Heart left ventricle (tissue), 16 donors: ENCODE measurements around the gene KNSTRN. TPM values are rescaled to one million over a fixed set of nuclear protein-coding genes. Genes with fewer than 3 reads are reported as not detected.
A peak's percentile ranks its signal among the peaks of the same experiment; 100 is the strongest.

Experiments
- ATAC-seq, 4 donors: fragments of 200-7000 bp; cut with Tn5 transposase; one replicate each; pipeline ENCODE4 v1.9.1; 2020 to 2022; ENCODE audit warnings: moderate library complexity in 4 of 4, mild to moderate bottlenecking in 3 of 4, moderate number of reproducible peaks in 1 of 4
- DNase-seq, 5 donors: peaks; one replicate each; pipeline ENCODE4 v3.0.0-alpha.2; 2020
- H3K27ac ChIP-seq, 12 donors: fragments of 200-600 bp; sonication (generic) in 4 of 12; one replicate each; pipeline versions ENCODE4 v1.5.0 to v1.8.0; 2016 to 2022; ENCODE audit warnings: mild to moderate bottlenecking in 2 of 12
- H3K27me3 ChIP-seq, 9 donors: fragments of 200-600 bp; sonication (generic) in 2 of 9; one replicate each; pipeline versions ENCODE4 v1.5.1 to v1.8.0; 2016 to 2022; ENCODE audit warnings: mild to moderate bottlenecking in 3 of 9
- H3K36me3 ChIP-seq, 9 donors: fragments of 200-600 bp; sonication (generic) in 2 of 9; one replicate each; pipeline versions ENCODE4 v1.5.0 to v1.8.0; 2018 to 2022; ENCODE audit warnings: mild to moderate bottlenecking in 2 of 9
- H3K4me1 ChIP-seq, 12 donors: fragments of 200-600 bp; sonication (generic) in 4 of 12; one replicate each; pipeline versions ENCODE4 v1.5.0 to v1.8.0; 2016 to 2022; ENCODE audit warnings: mild to moderate bottlenecking in 3 of 12
- H3K4me3 ChIP-seq, 12 donors: fragments of 200-600 bp; sonication (generic) in 4 of 12; one replicate each; pipeline versions ENCODE4 v1.5.0 to v1.8.0; 2017 to 2022; ENCODE audit warnings: mild to moderate bottlenecking in 9 of 12, moderate library complexity in 4 of 12
- H3K9me3 ChIP-seq, 12 donors: fragments of 200-600 bp; sonication (generic) in 4 of 12; one replicate each; pipeline versions ENCODE4 v1.5.0 to v1.8.0; 2016 to 2022; ENCODE audit warnings: mild to moderate bottlenecking in 1 of 12
- POLR2A ChIP-seq, 2 donors: fragments of 450-650 bp; IDR thresholded peaks; one replicate each; pipeline ENCODE4 v1.6.1; 2017; ENCODE audit warnings: antibody characterized with exemption in 2 of 2, mild to moderate bottlenecking in 2 of 2, moderate library complexity in 2 of 2
- WGBS, 4 donors: extraction: QIAGEN DNeasy Blood & Tissue Kit in 2 of 4; methylation state at CpG; one replicate each; pipeline versions ENCODE4 v1.1.5 to v1.1.7; 2013 to 2018; 5-methylcytosine and 5-hydroxymethylcytosine counted together
- intact Hi-C, 10 donors: fragments of 100-400 bp; cut with DNase I; formaldehyde crosslinking; loops; one replicate each; pipeline versions ENCODE4 v1.11.1 to v1.14.2; 2022
- polyA plus RNA-seq, 2 donors: library from polyadenylated mRNA; stranded (reverse); fragments of 200-250 nt; gene quantifications; one replicate each; pipeline ENCODE4 v1.2.3, GENCODE V29; 2013
- total RNA-seq, 9 donors: library from RNA; depleted of rRNA in 2 of 9; stranded (reverse); fragments of >200 nt in 2 of 9; fragmentation: NEBNext Ultra II Directional in 3 of 9; extraction: Animal tissue kit (Norgen Biotek cat#: 25700) in 3 of 9; gene quantifications; one replicate each; pipeline versions ENCODE4 v1.1.0 to v1.2.4, GENCODE V29; 2016 to 2023
- TF ChIP-seq, protein P1 (sequence below), 12 donors: fragments of 200-600 bp; sonication (generic) in 4 of 12; IDR thresholded peaks; one replicate each; pipeline versions ENCODE4 v1.5.0 to v1.8.0; 2018 to 2022; ENCODE audit warnings: antibody characterized with exemption in 12 of 12, mild to moderate bottlenecking in 5 of 12
- donor health status: ischemic (EF 13 %, LVEDD 7.1; RV severe dilation, severe dysfunction).
- donor health status: healthy with polysubstance abuse.
- donor health status: DM: no; HTN: yes; CAD: no.
- donor health status: DM: no; HTN: no; CAD: no.
- donor health status: ischemic (EF 25% LVEDD 6.9; RV normal size, moderate dysfunction).
- donor health status: ischemic (EF 25% LVEDD 5.7; RV mildly dilated, moderate dysfunction).
- donor health status: healthy.
- donor health status: DM: yes; HTN: yes; CAD: no.
- donor health status: ischemic (EF 35%, LVEDD 5.7; RV mildly dilated, moderate dysfunction).
- donor health status: nonischemic (EF 11% LVEDD 7.7; RV severe dilation, severe dysfunction).
- donor health status: DM: yes; HTN: yes; CAD: no.
- donor health status: PGD.
- donor health status: ischemic (EF 29% LVEDD 5.4; RV normal size, mild dysfunction).
- donor health status: nonischemic (EF 23%, LVEDD 6.1; RV moderate dilation, normal function).

Gene KNSTRN
- total and polyA plus RNA-seq, 11 donors: 8.0 to 20.1 (median 9.9) TPM

DNA sequence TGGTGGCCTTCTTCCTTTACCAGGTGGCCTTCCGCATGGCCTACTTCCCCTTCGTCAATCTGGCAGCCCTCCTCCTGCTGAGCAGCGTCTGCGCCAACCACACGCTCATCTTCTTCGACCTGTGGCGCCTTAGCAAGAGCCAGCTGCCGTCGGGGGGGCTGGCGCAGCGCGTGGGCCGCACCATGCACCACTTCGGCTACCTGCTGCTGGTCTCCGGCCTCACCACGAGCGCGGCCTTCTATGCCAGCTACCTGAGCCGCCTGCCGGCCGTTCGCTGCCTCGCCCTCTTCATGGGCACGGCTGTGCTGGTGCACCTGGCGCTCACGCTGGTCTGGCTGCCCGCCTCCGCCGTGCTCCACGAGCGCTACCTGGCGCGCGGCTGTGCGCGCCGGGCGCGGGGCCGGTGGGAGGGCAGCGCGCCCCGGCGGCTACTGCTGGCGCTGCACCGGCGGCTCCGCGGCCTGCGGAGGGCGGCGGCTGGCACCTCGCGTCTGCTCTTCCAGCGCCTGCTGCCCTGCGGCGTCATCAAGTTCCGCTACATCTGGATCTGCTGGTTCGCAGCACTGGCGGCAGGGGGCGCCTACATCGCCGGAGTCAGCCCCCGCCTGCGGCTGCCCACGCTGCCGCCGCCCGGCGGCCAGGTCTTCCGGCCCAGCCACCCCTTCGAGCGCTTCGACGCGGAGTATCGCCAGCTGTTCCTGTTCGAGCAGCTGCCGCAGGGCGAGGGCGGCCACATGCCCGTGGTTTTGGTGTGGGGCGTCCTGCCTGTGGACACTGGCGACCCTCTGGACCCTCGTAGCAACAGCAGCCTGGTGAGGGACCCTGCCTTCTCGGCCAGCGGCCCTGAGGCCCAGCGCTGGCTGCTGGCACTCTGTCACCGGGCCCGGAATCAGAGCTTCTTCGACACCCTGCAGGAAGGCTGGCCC is 14.6 kb upstream of the KNSTRN start:
- ATAC-seq: peak; percentile 39 to 80 (median 66)
- H3K27me3 ChIP-seq: no peaks in the 10 kb centered on the region
- peak overlapping the region in 10 of 12 donors; percentile 13 to 59 (median 46) for H3K4me3 ChIP-seq
- no peaks in the 10 kb centered on the region for H3K36me3 ChIP-seq
- TF ChIP-seq POLR2A (IDR thresholded peaks at IDR 0.05): peak in 1 of 2 donors; percentile 23
- TF ChIP-seq, protein P1, sequence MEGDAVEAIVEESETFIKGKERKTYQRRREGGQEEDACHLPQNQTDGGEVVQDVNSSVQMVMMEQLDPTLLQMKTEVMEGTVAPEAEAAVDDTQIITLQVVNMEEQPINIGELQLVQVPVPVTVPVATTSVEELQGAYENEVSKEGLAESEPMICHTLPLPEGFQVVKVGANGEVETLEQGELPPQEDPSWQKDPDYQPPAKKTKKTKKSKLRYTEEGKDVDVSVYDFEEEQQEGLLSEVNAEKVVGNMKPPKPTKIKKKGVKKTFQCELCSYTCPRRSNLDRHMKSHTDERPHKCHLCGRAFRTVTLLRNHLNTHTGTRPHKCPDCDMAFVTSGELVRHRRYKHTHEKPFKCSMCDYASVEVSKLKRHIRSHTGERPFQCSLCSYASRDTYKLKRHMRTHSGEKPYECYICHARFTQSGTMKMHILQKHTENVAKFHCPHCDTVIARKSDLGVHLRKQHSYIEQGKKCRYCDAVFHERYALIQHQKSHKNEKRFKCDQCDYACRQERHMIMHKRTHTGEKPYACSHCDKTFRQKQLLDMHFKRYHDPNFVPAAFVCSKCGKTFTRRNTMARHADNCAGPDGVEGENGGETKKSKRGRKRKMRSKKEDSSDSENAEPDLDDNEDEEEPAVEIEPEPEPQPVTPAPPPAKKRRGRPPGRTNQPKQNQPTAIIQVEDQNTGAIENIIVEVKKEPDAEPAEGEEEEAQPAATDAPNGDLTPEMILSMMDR (IDR thresholded peaks at IDR 0.05): peak; percentile 67 to 98 (median 86)
- WGBS, 4 donors: 13 to 18% (median 16%) methylated on average over 49 to 91 of the region's 91 CpGs
- H3K27ac ChIP-seq: peak overlapping the region; percentile 11 to 95 (median 86)
- H3K4me1 ChIP-seq: peaks cover 0 to 35% (median 20%) of the 10 kb centered on the region in 12 donors
- DNase-seq: peak; percentile 81 to 94 (median 89)
- intact Hi-C loops: loop anchor here in 8 of 10 donors (1.0 to 10.0 kb wide), 9 partner anchors 27 to 54 kb away; partner anchors contain the start of genes INAFM2 (in 4 of the 8), CCDC9B (in 1 of the 8) and IVD (in 1 of the 8)
- no peaks in the 10 kb centered on the region for H3K9me3 ChIP-seq

DNA sequence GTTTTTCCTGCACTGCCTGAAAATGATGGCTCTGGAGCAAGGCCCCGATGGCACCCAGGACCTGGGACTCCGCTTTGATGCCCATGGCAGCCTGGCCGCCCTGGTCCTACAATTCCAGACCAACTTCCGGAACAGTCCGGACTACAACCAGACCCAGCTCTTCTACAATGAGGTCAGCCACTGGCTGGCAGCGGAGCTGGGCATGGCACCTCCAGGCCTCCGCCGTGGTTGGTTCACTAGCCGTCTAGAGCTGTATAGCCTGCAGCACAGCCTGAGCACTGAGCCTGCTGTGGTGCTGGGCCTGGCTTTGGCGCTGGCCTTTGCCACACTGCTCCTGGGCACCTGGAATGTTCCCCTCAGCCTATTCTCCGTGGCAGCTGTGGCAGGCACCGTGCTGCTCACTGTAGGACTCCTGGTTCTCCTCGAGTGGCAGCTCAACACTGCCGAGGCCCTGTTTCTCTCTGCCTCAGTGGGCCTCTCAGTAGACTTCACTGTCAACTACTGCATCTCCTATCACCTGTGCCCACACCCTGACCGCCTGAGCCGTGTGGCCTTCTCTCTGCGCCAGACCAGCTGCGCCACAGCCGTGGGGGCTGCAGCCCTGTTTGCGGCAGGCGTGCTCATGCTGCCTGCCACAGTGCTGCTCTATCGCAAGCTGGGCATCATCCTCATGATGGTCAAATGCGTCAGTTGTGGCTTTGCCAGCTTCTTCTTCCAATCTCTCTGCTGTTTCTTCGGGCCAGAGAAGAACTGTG is 13.6 kb upstream of the KNSTRN start:
- Histone ChIP-seq H3K27me3 (no peaks in the 10 kb centered on the region), H3K27ac (peak overlapping the region in 1 of 12 donors; percentile 69), H3K9me3 (no peaks in the 10 kb centered on the region), H3K36me3 (no peaks in the 10 kb centered on the region), H3K4me1 (peaks cover 0 to 35% (median 20%) of the 10 kb centered on the region in 12 donors), H3K4me3 (no peak overlapping the region)
- TF ChIP-seq POLR2A (IDR thresholded peaks at IDR 0.05): no peak
- TF ChIP-seq, protein P1 (IDR thresholded peaks at IDR 0.05): no peak
- no peak for DNase-seq
- 94 to 97% (median 96%) methylated on average over 21 to 24 of the region's 24 CpGs for WGBS, 4 donors
- no peak for ATAC-seq
- intact Hi-C loops: loop anchor here in 8 of 10 donors (1.0 to 10.0 kb wide), 8 partner anchors 38 to 53 kb away; partner anchors contain the start of genes INAFM2 (in 4 of the 8) and IVD (in 1 of the 8)

DNA sequence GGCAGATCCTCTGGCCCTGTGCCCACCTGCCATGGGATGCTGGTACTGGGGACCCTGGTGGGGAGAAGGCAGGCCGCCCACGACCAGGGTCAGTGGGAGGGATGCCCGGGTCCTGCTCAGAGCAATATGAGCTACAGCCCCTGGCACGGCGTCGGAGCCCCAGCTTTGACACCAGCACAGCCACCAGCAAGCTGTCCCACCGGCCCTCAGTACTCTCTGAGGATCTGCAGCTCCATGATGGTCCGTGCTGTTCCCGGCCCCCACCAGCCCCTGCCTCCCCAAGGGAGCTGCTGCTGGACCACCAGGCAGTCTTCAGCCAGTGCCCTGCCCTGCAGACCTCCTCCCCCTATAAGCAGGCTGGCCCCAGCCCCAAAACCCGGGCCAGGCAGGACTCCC is 13.0 kb upstream of the KNSTRN start:
- no peak for DNase-seq
- H3K4me3 ChIP-seq: no peak overlapping the region
- ATAC-seq: no peak
- intact Hi-C loops: loop anchor here in 8 of 10 donors (2.0 to 10.0 kb wide), 7 partner anchors 38 to 53 kb away; partner anchors contain the start of genes INAFM2 (in 4 of the 8) and IVD (in 1 of the 8)
- H3K27ac ChIP-seq: no peak overlapping the region
- 90 to 98% (median 93%) methylated on average over 3 to 10 of the region's 10 CpGs for WGBS, 4 donors
- TF ChIP-seq, protein P1 (IDR thresholded peaks at IDR 0.05): no peak
- no peak for TF ChIP-seq POLR2A (IDR thresholded peaks at IDR 0.05)
- peaks cover 0 to 35% (median 20%) of the 10 kb centered on the region in 12 donors for H3K4me1 ChIP-seq
- H3K36me3 ChIP-seq: no peaks in the 10 kb centered on the region
- no peaks in the 10 kb centered on the region for H3K9me3 ChIP-seq
- H3K27me3 ChIP-seq: no peaks in the 10 kb centered on the region
